Ishikawa (cell line): Measurements from ENCODE around the gene TRAPPC14.

Experiments
- CEBPB ChIP-seq: IDR thresholded peaks from 2 replicates; pipeline ENCODE4 v1.6.1; 2012
- CREB1 ChIP-seq: IDR thresholded peaks from 2 replicates; pipeline ENCODE4 v1.6.1; 2012; ENCODE audit warnings: low read depth
- EGR1 ChIP-seq: IDR thresholded peaks from 2 replicates; pipeline ENCODE4 v1.6.1; 2012
- EP300 ChIP-seq: IDR thresholded peaks from 2 replicates; pipeline ENCODE4 v1.6.1; 2012; ENCODE audit warnings: borderline replicate concordance
- FOXM1 ChIP-seq: IDR thresholded peaks from 2 replicates; pipeline ENCODE4 v1.6.1; 2012; ENCODE audit warnings: low read depth, borderline replicate concordance
- NFIC ChIP-seq: IDR thresholded peaks from 2 replicates; pipeline ENCODE4 v1.6.1; 2012
- RAD21 ChIP-seq: IDR thresholded peaks from 2 replicates; pipeline ENCODE4 v1.6.1; 2012; ENCODE audit warnings: low read depth
- TAF1 ChIP-seq: IDR thresholded peaks from 2 replicates; pipeline ENCODE4 v1.6.1; 2012; ENCODE audit warnings: low read depth, mild to moderate bottlenecking
- TCF12 ChIP-seq: IDR thresholded peaks from 2 replicates; pipeline ENCODE4 v1.6.1; 2012; ENCODE audit warnings: low read depth
- TEAD4 ChIP-seq: IDR thresholded peaks from 2 replicates; pipeline ENCODE4 v1.6.1; 2012
- YY1 ChIP-seq: IDR thresholded peaks from 2 replicates; pipeline ENCODE4 v1.6.1; 2012; ENCODE audit warnings: low read depth
- ZBTB7A ChIP-seq: IDR thresholded peaks from 2 replicates; pipeline ENCODE4 v1.6.1; 2012; ENCODE audit warnings: low read depth
- TF ChIP-seq, protein P1 (sequence below): IDR thresholded peaks from 2 replicates; pipeline ENCODE4 v1.6.1; 2012
- TF ChIP-seq, protein P2 (sequence below): IDR thresholded peaks from 2 replicates; pipeline ENCODE4 v1.6.1; 2012
- TF ChIP-seq, protein P3 (sequence below): IDR thresholded peaks from 2 replicates; pipeline ENCODE4 v1.6.1; 2012; ENCODE audit warnings: low read depth, mild to moderate bottlenecking

Gene TRAPPC14

DNA sequence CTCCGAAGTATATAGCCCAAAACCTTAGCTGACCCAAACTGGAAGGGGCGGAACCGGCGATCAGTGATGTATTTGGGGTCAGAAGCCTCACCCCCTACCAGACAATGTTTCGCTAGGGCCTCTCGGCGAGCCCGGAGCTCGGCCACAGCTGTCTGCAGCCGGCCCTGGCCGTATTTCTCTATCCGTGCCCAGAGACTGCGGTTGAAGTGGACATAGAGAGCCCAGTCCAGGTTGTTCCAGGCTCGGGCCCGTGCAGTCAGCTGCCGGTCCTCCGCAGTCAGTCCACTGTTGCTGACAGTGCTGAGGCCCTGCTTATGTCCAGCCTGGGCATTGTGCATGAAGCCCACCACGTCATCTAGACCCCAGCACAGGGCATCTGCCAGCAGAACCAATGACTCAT, 1.5 kb upstream of the TRAPPC14 start:
- TF ChIP-seq, protein P1, sequence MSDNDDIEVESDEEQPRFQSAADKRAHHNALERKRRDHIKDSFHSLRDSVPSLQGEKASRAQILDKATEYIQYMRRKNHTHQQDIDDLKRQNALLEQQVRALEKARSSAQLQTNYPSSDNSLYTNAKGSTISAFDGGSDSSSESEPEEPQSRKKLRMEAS = no peak
- TF ChIP-seq ZBTB7A (no peak), FOXM1 (no peak), EGR1 (no peak), NFIC (no peak), TEAD4 (no peak), TCF12 (no peak), CREB1 (no peak), TAF1 (no peak), CEBPB (no peak), YY1 (no peak), EP300 (no peak), RAD21 (no peak)
- TF ChIP-seq, protein P2, sequence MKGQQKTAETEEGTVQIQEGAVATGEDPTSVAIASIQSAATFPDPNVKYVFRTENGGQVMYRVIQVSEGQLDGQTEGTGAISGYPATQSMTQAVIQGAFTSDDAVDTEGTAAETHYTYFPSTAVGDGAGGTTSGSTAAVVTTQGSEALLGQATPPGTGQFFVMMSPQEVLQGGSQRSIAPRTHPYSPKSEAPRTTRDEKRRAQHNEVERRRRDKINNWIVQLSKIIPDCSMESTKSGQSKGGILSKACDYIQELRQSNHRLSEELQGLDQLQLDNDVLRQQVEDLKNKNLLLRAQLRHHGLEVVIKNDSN = no peak
- TF ChIP-seq, protein P3, sequence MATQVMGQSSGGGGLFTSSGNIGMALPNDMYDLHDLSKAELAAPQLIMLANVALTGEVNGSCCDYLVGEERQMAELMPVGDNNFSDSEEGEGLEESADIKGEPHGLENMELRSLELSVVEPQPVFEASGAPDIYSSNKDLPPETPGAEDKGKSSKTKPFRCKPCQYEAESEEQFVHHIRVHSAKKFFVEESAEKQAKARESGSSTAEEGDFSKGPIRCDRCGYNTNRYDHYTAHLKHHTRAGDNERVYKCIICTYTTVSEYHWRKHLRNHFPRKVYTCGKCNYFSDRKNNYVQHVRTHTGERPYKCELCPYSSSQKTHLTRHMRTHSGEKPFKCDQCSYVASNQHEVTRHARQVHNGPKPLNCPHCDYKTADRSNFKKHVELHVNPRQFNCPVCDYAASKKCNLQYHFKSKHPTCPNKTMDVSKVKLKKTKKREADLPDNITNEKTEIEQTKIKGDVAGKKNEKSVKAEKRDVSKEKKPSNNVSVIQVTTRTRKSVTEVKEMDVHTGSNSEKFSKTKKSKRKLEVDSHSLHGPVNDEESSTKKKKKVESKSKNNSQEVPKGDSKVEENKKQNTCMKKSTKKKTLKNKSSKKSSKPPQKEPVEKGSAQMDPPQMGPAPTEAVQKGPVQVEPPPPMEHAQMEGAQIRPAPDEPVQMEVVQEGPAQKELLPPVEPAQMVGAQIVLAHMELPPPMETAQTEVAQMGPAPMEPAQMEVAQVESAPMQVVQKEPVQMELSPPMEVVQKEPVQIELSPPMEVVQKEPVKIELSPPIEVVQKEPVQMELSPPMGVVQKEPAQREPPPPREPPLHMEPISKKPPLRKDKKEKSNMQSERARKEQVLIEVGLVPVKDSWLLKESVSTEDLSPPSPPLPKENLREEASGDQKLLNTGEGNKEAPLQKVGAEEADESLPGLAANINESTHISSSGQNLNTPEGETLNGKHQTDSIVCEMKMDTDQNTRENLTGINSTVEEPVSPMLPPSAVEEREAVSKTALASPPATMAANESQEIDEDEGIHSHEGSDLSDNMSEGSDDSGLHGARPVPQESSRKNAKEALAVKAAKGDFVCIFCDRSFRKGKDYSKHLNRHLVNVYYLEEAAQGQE = no peak

DNA sequence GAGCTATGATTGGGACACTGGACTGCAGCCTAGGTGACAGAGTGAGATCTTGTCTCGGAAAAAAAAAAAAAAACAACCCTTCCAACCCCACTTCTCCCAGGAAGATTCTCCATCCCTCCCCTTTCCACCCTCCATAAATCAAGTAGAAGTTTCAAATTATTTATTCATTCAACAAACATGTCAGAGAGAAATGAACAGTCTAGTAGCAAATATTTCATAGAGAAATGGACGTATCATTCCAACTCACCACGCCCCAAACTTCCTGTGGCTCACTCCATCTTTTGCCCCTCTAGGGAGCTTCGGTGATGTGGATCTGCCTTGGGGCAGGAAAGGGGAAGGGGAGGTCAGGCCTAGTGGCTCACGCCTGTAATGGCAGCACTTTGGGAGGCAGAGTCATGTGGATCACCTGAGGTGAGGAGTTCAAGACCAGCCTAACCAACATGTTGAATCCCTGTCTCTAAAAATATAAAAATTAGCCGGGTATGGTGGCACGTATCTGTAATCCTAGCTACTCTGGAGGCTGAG, 638 bp upstream of the TRAPPC14 start:
- no peak for TF ChIP-seq EP300
- TF ChIP-seq, protein P2 = no peak
- TF ChIP-seq ZBTB7A = no peak
- no peak for TF ChIP-seq TEAD4
- TF ChIP-seq CREB1 = no peak
- TF ChIP-seq, protein P3 = no peak
- TF ChIP-seq RAD21 = no peak

DNA sequence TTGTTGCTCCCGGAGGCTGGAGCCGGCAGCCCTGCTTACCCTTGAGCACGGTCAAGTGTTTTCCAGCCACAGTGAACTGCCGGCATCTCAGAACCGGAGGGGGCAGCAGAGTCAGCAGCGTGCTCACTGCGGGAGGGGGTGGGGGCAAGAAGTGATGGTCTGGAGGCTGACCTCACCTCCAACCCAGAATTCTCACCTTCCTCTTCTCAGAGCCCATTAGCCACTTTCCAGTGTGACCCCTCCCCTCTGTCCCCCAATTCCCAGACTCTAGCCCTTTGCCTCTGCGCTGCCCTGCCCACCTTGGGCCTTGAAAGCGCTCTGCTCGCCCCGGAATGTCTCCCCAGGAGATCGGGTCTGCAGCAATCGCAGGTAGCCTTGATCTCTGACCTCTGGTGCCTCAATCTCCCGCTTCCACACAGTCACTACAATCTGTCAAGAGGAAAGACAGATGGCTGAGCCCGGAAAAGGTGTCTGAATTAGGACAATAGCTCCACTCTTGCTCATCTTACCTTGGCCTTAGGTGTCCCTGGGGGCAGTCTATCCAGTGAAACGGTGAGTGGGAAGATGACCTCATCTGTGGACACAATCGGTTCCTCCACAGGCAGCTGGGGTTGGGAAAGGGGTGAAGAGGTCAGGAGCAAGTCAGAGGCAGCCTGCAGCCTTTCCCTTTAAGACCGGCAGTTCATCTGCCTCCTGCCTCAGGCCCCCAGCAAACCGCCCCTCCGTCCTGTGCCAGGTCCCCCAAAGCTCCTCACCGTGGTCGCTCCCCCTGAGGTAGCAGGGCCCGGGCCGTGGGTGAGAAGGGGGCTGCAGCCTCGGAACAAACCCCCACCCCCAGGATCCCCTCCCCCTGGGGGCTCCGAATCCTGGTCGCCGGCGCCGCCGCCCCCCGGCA, 942 bp downstream of the TRAPPC14 start:
- TF ChIP-seq YY1 = no peak
- TF ChIP-seq, protein P3 = no peak
- no peak for TF ChIP-seq CEBPB
- TF ChIP-seq TEAD4 = no peak
- TF ChIP-seq EGR1 = no peak
- TF ChIP-seq ZBTB7A = no peak
- no peak for TF ChIP-seq CREB1
- TF ChIP-seq, protein P2 = no peak

DNA sequence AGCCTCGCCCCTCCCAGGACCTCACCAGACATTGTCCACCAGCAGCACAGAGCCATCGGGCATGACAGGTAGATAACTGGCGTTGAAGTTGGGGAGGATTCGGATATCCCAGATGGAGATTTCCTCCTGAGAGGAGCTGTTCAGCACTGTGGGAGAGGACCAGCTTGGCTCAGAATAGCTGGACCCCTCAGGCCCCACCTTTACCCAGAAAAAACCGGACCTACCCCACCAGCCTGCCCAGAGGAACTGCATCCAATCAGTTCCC, 1.5 kb downstream of the TRAPPC14 start:
- TF ChIP-seq TCF12 = no peak
- TF ChIP-seq, protein P3 = no peak
- TF ChIP-seq, protein P1 = no peak
- no peak for TF ChIP-seq CEBPB
- no peak for TF ChIP-seq YY1
- no peak for TF ChIP-seq TAF1
